Stimulated activated naive CD8-positive, alpha-beta T cell treated with anti-CD3 and anti-CD28 coated beads, Interleukin-15, amount 100 ng/mL, for 72 hours (primary cell): ENCODE measurements around the gene RASSF5.

Source experiments
- ATAC-seq: fragments of 150-1000 bp; cut with Tn5 transposase; 2 replicates; pipeline ENCODE4 v1.10.0; 2021; ENCODE audit warnings: mild to moderate bottlenecking, moderate library complexity
- DNase-seq, 2 donors: peaks; one replicate each; pipeline ENCODE4 v3.0.0; 2021 to 2022
- H3K27ac Mint-ChIP-seq, 2 donors: one replicate each; pipeline ENCODE4 v1.8.0; 2022; ENCODE audit warnings: mild to moderate bottlenecking in 2 of 2, mixed read lengths in 2 of 2, moderate library complexity in 2 of 2
- H3K27me3 Mint-ChIP-seq: one replicate; pipeline ENCODE4 v1.8.0; 2022; ENCODE audit warnings: mixed read lengths
- H3K4me1 Mint-ChIP-seq: one replicate; pipeline ENCODE4 v1.8.0; 2022; ENCODE audit warnings: mild to moderate bottlenecking, mixed read lengths
- H3K4me3 Mint-ChIP-seq, 2 donors: one replicate each; pipeline ENCODE4 v1.8.0; 2022; ENCODE audit warnings: mild to moderate bottlenecking in 2 of 2, mixed read lengths in 2 of 2, moderate library complexity in 1 of 2
- H3K9me3 Mint-ChIP-seq, 2 donors: one replicate each; pipeline ENCODE4 v1.8.0; 2022; ENCODE audit warnings: mixed read lengths in 2 of 2

RASSF5 gene

DNA sequence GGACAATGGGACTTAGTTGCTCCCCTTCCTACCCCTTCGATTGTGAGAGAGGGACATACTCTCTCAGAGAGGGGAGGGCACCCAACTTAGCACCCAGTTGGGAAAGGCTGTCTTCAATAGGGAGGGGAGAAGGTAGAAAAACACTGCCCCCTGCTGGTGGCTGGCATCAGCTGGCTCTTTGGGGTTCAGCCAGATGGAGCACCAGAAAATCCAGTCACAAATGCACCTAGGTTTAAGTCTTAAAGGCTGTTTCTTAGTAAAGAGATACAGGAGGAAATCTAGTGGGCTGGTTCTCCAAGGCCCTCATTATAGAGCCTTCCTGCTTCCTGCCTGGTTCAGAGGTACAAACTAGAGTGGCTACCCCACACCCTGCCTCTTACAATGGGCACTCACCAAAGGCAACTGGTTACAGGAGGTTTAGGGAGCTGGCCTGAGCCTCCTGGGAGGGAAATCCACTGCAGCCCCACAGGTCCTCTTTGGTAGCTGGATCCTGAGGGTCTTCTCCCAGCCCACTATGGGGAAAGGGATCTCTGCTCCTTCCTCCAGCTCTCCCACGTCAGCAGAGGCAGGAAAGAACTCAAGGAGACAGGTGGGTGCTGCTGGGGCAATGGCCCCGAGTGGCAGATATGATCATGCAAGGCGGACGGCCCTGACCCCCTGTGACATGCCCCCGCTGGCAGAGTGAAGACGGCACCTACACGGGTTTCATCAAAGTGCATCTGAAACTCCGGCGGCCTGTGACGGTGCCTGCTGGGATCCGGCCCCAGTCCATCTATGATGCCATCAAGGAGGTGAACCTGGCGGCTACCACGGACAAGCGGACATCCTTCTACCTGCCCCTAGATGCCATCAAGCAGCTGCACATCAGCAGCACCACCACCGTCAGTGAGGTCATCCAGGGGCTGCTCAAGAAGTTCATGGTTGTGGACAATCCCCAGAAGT is 76.6 kb downstream of the RASSF5 start:
- H3K4me3 Mint-ChIP-seq: peak overlapping the region; percentile 77 to 85
- DNase-seq (peak; percentile 77 to 78), ATAC-seq (peak; percentile 37)
- no peaks in the 10 kb centered on the region for H3K9me3 Mint-ChIP-seq
- H3K27ac Mint-ChIP-seq: peak overlapping the region; percentile 91 to 98
- no peaks in the 10 kb centered on the region for H3K27me3 Mint-ChIP-seq
- peaks cover 100% of the 10 kb centered on the region for H3K4me1 Mint-ChIP-seq

DNA sequence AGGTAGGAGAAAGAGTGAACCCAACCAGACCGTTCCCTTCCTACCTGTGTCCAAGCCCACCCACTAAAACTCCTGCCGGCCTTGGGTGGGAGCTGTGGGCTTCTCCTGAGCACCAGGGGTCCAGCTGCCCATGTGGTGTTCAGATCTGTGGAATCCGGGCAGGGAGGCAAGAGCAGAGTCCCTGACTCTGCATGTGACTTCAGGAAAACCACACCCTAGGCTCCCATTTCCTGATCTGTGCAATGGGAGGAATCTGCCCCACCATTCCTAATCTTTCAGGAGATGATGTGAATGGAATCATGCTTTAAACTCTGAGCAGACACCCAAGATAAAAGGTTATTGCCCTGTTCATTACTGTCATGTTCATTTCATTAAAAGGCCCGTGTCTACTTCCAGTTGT is 77.4 kb downstream of the RASSF5 start:
- H3K4me1 Mint-ChIP-seq: peaks cover 100% of the 10 kb centered on the region
- DNase-seq (no peak), ATAC-seq (no peak)
- H3K4me3 Mint-ChIP-seq: no peak overlapping the region
- H3K27ac Mint-ChIP-seq: peak overlapping the region; percentile 84 to 87
- H3K9me3 Mint-ChIP-seq: no peaks in the 10 kb centered on the region
- H3K27me3 Mint-ChIP-seq: no peaks in the 10 kb centered on the region

DNA sequence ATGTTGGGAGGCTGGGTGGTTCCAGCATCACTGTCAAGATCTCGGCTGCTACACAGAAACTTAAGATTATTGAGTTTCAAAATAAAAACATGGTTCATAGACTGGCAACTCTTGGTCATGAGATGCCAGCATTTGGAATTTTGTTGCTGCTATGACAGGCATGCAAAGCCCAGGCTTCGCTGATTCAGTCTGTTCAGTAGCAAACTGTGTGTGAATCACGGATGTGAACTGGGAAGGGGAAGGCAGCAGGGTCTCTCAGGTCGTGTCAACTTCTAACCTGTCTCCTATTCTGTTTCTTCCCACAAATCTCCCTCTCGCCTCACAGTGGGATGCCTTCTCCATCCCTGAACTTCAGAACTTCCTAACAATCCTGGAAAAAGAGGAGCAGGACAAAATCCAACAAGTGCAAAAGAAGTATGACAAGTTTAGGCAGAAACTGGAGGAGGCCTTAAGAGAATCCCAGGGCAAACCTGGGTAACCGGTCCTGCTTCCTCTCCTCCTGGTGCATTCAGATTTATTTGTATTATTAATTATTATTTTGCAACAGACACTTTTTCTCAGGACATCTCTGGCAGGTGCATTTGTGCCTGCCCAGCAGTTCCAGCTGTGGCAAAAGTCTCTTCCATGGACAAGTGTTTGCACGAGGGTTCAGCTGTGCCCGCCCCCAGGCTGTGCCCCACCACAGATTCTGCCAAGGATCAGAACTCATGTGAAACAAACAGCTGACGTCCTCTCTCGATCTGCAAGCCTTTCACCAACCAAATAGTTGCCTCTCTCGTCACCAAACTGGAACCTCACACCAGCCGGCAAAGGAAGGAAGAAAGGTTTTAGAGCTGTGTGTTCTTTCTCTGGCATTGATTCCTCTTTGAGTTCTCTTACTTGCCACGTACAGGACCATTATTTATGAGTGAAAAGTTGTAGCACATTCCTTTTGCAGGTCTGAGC is 79.4 kb downstream of the RASSF5 start:
- DNase-seq (no peak), ATAC-seq (no peak)
- Mint-ChIP-seq H3K27ac (peak overlapping the region; percentile 62 to 94), H3K27me3 (no peaks in the 10 kb centered on the region), H3K4me1 (peaks cover 96% of the 10 kb centered on the region), H3K9me3 (no peaks in the 10 kb centered on the region), H3K4me3 (no peak overlapping the region)

GRCh38 chr1:206587904-206588303 is 80.6 kb downstream of the RASSF5 start:
- no peaks in the 10 kb centered on the region for H3K9me3 Mint-ChIP-seq
- ATAC-seq: no peak
- peak overlapping the region; percentile 69 to 90 for H3K27ac Mint-ChIP-seq
- no peak overlapping the region for H3K4me3 Mint-ChIP-seq
- DNase-seq: peak in 1 of 2 donors; percentile 9
- no peaks in the 10 kb centered on the region for H3K27me3 Mint-ChIP-seq
- H3K4me1 Mint-ChIP-seq: peaks cover 95% of the 10 kb centered on the region

GRCh38 chr1:206588492-206588891 is 81.2 kb downstream of the RASSF5 start:
- ATAC-seq (no peak), DNase-seq (no peak)
- H3K27me3 Mint-ChIP-seq: no peaks in the 10 kb centered on the region
- no peaks in the 10 kb centered on the region for H3K9me3 Mint-ChIP-seq
- peaks cover 89% of the 10 kb centered on the region for H3K4me1 Mint-ChIP-seq
- H3K4me3 Mint-ChIP-seq: peak overlapping the region in 1 of 2 donors; percentile 49
- peak overlapping the region; percentile 4 to 90 for H3K27ac Mint-ChIP-seq

GRCh38 chr1:206589206-206589605 is 81.9 kb downstream of the RASSF5 start:
- peak overlapping the region; percentile 90 to 94 for H3K27ac Mint-ChIP-seq
- no peaks in the 10 kb centered on the region for H3K9me3 Mint-ChIP-seq
- H3K4me3 Mint-ChIP-seq: peak overlapping the region; percentile 53 to 62
- ATAC-seq (no peak), DNase-seq (peak in 1 of 2 donors; percentile 10)
- H3K27me3 Mint-ChIP-seq: no peaks in the 10 kb centered on the region
- H3K4me1 Mint-ChIP-seq: peaks cover 86% of the 10 kb centered on the region

GRCh38 chr1:206590025-206590758 is 82.9 kb downstream of the RASSF5 start:
- H3K9me3 Mint-ChIP-seq: no peaks in the 10 kb centered on the region
- H3K27me3 Mint-ChIP-seq: no peaks in the 10 kb centered on the region
- peak overlapping the region; percentile 90 to 91 for H3K27ac Mint-ChIP-seq
- H3K4me1 Mint-ChIP-seq: peaks cover 78% of the 10 kb centered on the region
- ATAC-seq: peak; percentile 96
- peak; percentile 78 to 88 for DNase-seq
- H3K4me3 Mint-ChIP-seq: peak overlapping the region; percentile 44 to 65

GRCh38 chr1:206591226-206591625 is 83.9 kb downstream of the RASSF5 start:
- H3K27me3 Mint-ChIP-seq: no peaks in the 10 kb centered on the region
- H3K4me3 Mint-ChIP-seq: peak overlapping the region; percentile 8 to 44
- ATAC-seq (no peak), DNase-seq (no peak)
- peaks cover 67% of the 10 kb centered on the region for H3K4me1 Mint-ChIP-seq
- no peaks in the 10 kb centered on the region for H3K9me3 Mint-ChIP-seq
- H3K27ac Mint-ChIP-seq: peak overlapping the region; percentile 90 to 91

- Mint-ChIP-seq H3K4me3 (peak overlapping the region; percentile 35 to 44), H3K27me3 (no peaks in the 10 kb centered on the region), H3K9me3 (no peaks in the 10 kb centered on the region), H3K4me1 (peaks cover 63% of the 10 kb centered on the region), H3K27ac (peak overlapping the region; percentile 71 to 90)
- DNase-seq (no peak), ATAC-seq (no peak)
These were observed 84.4 kb downstream of the RASSF5 start for GRCh38 chr1:206591696-206592095.

DNA sequence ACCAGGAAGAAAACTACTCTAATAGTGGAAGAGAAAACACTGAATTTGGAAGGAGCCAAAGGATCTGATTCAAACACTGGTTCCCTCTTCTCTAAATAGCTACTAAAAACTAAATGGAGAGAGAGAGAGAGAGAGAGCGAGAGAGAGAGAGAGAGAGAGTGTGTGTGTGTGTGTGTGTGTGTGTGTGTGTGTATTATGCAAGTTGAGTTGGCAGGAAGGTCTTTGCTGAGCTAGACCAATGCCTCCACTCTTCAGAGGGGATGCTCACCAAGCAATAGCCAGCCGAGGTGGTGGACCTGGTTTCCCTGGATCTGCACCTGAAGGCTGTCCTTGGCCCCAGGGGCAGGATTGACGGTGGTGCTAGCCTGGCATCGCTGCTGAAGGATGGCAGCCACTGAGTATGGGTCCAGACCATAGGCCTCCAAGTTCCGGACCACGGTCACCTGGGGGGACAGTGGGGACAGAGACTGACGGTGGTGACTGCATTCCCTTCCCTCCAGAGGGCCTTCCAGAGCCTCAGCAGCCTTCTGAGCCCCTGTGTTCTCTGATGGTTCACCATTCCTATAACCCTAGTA is 86.1 kb downstream of the RASSF5 start:
- no peaks in the 10 kb centered on the region for H3K9me3 Mint-ChIP-seq
- H3K27me3 Mint-ChIP-seq: no peaks in the 10 kb centered on the region
- H3K27ac Mint-ChIP-seq: peak overlapping the region; percentile 56 to 97
- ATAC-seq (no peak), DNase-seq (no peak)
- H3K4me1 Mint-ChIP-seq: peaks cover 45% of the 10 kb centered on the region
- no peak overlapping the region for H3K4me3 Mint-ChIP-seq

DNA sequence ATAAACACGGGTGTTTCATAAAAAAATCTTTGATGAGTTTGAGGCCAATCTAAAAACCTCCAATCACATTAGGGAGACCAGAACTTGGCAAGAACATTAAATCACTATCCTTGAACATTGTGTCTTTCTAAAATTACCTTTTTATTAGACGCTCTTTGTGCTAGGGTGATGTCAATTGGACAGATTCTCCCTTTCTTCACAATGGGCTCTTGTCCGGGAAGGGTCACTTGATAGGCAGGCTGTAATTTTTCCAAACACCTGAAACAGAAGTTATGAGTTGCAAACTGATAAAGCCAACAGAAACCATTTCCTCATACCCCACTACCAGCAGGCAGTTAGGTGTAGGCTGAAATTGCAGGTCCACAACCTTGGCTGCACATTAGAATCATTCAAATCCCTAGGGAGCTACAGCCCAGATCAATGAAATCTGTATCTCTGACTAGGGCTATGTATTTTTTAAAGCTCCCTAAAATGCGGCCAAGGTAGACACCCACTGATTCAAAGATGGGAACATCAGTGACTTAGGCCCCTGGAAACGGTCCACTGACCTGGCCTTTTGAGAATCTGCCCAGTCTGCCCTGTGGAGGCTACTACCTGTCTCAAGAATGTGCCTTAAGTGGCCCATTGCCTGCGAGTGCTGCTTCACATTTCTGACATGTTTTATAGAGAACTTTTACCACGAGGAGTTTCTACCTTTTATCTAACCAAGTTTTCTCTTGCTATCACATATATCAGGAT is 88.4 kb downstream of the RASSF5 start:
- DNase-seq: no peak
- no peak overlapping the region for H3K4me3 Mint-ChIP-seq
- no peaks in the 10 kb centered on the region for H3K27me3 Mint-ChIP-seq
- H3K27ac Mint-ChIP-seq: peak overlapping the region in 1 of 2 donors; percentile 45
- ATAC-seq: no peak
- no peaks in the 10 kb centered on the region for H3K9me3 Mint-ChIP-seq
- peaks cover 30% of the 10 kb centered on the region for H3K4me1 Mint-ChIP-seq

GRCh38 chr1:206596319-206596666 is 89.0 kb downstream of the RASSF5 start:
- no peak overlapping the region for H3K4me3 Mint-ChIP-seq
- H3K9me3 Mint-ChIP-seq: no peaks in the 10 kb centered on the region
- ATAC-seq (no peak), DNase-seq (no peak)
- no peak overlapping the region for H3K27ac Mint-ChIP-seq
- H3K4me1 Mint-ChIP-seq: peaks cover 25% of the 10 kb centered on the region
- no peaks in the 10 kb centered on the region for H3K27me3 Mint-ChIP-seq

DNA sequence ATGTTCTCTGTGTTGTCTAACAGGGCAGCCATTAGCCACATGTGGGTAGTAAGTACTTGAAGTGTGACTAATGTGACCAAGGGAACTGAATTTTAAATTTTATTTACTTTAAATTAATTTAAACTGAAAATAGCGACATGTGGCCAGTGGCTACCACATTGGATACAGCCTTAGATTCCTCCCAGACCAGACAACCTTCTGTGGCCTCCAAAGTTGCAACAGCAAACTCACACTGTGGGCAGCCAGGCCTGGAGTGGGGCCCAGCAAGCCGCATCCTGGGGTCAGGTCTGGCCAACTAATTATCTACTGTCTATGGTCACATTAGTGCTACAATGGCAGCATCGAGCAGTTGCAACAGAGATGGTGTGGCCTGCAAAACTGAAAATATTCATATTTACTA is 93.2 kb downstream of the RASSF5 start:
- no peak overlapping the region for H3K4me3 Mint-ChIP-seq
- H3K27ac Mint-ChIP-seq: no peak overlapping the region

DNA sequence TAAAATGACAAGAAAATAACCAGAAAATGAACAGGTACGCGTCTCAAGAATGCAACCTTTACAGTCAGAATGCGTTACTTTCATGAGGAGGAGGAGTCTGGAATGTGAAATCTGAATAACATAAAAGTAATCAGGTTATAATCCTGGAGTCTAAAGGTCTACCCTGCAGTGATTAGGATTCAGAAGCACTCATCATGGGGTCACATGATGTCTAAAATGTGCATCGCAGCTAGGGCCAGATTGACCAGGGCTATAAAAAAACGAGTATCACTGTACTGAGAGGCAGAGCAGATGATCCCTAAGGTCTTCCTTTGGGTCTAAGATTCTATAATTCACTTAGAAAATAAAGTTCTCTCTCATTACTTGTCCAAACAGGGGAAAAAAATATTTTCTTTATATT is 97.5 kb downstream of the RASSF5 start:
- H3K9me3 Mint-ChIP-seq: no peaks in the 10 kb centered on the region
- H3K27ac Mint-ChIP-seq: no peak overlapping the region
- H3K27me3 Mint-ChIP-seq: no peaks in the 10 kb centered on the region
- ATAC-seq (no peak), DNase-seq (no peak)
- no peak overlapping the region for H3K4me3 Mint-ChIP-seq
- peaks cover 40% of the 10 kb centered on the region for H3K4me1 Mint-ChIP-seq

More for the DNA sequence above, 93.2 kb downstream of the RASSF5 start:
- ATAC-seq: no peak
- Mint-ChIP-seq H3K9me3 (no peaks in the 10 kb centered on the region), H3K4me1 (peaks cover 4% of the 10 kb centered on the region), H3K27me3 (no peaks in the 10 kb centered on the region)
- no peak for DNase-seq
